Subcutaneous adipose tissue (tissue), 4 donors: ENCODE results near the gene FGF12. TPM values are rescaled to one million over a fixed set of nuclear protein-coding genes. Genes with fewer than 3 reads are reported as not detected.

ENCODE experiments used
- total RNA-seq, 4 donors: library from RNA; depleted of rRNA; stranded (reverse); fragments of >200 nt; gene quantifications; one replicate each; pipeline ENCODE4 v1.1.0, GENCODE V29; 2016
- TF ChIP-seq, protein P1 (sequence below): fragments of 450-650 bp; IDR thresholded peaks from one replicate; pipeline ENCODE4 v1.5.1; 2016; ENCODE audit warnings: low read depth, mild to moderate bottlenecking, control low read depth, antibody characterized with exemption, moderate library complexity

Gene FGF12
- total RNA-seq, 4 donors from 2014 or later = 1.1 to 12.1 (median 4.5) TPM

DNA sequence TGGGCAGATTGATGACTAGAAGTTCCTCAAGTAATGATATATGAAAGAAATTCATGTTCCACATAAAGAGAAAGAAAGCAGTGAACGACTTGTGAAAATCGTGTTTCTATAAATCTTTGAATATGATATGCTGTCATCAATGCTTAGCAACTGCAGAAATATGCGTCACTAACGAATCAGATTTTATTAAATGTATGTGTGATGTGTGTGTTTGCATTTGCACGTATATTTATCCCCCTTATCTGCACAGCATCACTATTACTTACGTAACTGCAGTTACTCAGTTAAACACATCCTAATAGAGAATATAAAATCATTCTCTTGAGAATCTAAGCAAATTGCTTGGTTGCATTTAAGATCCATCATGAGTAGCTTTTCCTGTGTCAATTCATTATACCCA is 468.6 kb downstream of the FGF12 start:
- TF ChIP-seq, protein P1, sequence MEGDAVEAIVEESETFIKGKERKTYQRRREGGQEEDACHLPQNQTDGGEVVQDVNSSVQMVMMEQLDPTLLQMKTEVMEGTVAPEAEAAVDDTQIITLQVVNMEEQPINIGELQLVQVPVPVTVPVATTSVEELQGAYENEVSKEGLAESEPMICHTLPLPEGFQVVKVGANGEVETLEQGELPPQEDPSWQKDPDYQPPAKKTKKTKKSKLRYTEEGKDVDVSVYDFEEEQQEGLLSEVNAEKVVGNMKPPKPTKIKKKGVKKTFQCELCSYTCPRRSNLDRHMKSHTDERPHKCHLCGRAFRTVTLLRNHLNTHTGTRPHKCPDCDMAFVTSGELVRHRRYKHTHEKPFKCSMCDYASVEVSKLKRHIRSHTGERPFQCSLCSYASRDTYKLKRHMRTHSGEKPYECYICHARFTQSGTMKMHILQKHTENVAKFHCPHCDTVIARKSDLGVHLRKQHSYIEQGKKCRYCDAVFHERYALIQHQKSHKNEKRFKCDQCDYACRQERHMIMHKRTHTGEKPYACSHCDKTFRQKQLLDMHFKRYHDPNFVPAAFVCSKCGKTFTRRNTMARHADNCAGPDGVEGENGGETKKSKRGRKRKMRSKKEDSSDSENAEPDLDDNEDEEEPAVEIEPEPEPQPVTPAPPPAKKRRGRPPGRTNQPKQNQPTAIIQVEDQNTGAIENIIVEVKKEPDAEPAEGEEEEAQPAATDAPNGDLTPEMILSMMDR = no peak

GRCh38 chr3:192255839-192256238 is 471.5 kb downstream of the FGF12 start:
- TF ChIP-seq, protein P1 = no peak

GRCh38 chr3:192253138-192253887 is 474.0 kb downstream of the FGF12 start:
- TF ChIP-seq, protein P1 = no peak

GRCh38 chr3:192249516-192249915 is 477.8 kb downstream of the FGF12 start:
- TF ChIP-seq, protein P1 = no peak

- TF ChIP-seq, protein P1 = no peak
Observed at GRCh38 chr3:192246847-192247559, 480.3 kb downstream of the FGF12 start.

- TF ChIP-seq, protein P1 = no peak
Observed at GRCh38 chr3:192244591-192244990, 482.8 kb downstream of the FGF12 start.

DNA sequence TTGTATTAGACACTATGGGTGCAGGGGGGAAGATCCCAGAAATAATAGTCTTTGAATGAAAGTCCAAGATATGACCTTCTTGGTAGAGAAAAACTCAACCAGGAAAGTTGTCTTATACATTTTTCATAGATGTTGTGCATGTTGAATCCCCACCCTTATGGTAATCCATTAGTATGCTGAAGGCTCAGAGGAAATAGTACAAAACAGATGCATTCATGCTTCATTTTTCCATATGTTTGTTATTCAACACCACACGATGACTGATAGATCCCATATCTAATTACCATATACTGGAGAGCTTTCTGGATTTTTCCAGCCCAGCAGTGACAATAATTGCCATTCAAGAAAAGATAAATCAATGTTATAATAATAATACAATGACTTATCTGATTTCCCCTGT is 487.4 kb downstream of the FGF12 start:
- TF ChIP-seq, protein P1 = no peak
